GM10266 (cell line): ENCODE results near the gene ATP1B1.

Experiments used
- DNase-seq: peaks from one replicate; pipeline ENCODE4 v3.0.0; 2012; ENCODE audit errors: extremely low spot score
- TF ChIP-seq, protein P1 (sequence below): IDR thresholded peaks from 2 replicates; pipeline ENCODE4 v1.5.1; 2012; ENCODE audit warnings: mild to moderate bottlenecking, low read depth; ENCODE audit not compliant: control insufficient read depth, insufficient read depth; ENCODE audit errors: missing control alignments

ATP1B1 gene

DNA sequence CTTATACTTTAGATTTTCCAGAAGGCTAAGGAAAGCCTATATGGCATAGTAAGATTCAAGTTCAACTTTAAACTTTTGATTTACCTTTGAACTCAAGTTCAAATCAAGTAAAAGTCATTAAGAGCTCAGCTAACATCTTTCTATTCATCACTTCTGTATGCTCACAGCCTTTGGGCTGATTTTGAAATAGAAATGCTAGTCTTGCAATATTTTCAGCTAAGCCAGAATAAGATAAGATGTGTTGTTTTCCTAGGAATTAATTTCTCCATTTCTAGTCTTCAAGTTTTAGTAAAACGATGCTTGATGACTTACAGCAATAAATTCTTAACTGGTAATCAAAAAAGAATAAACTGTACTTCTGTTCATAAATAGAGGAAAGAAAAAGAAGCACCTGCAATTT lies 35.6 kb downstream of the ATP1B1 start:
- DNase-seq, result no peak
- TF ChIP-seq, protein P1, sequence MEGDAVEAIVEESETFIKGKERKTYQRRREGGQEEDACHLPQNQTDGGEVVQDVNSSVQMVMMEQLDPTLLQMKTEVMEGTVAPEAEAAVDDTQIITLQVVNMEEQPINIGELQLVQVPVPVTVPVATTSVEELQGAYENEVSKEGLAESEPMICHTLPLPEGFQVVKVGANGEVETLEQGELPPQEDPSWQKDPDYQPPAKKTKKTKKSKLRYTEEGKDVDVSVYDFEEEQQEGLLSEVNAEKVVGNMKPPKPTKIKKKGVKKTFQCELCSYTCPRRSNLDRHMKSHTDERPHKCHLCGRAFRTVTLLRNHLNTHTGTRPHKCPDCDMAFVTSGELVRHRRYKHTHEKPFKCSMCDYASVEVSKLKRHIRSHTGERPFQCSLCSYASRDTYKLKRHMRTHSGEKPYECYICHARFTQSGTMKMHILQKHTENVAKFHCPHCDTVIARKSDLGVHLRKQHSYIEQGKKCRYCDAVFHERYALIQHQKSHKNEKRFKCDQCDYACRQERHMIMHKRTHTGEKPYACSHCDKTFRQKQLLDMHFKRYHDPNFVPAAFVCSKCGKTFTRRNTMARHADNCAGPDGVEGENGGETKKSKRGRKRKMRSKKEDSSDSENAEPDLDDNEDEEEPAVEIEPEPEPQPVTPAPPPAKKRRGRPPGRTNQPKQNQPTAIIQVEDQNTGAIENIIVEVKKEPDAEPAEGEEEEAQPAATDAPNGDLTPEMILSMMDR, result no peak

DNA sequence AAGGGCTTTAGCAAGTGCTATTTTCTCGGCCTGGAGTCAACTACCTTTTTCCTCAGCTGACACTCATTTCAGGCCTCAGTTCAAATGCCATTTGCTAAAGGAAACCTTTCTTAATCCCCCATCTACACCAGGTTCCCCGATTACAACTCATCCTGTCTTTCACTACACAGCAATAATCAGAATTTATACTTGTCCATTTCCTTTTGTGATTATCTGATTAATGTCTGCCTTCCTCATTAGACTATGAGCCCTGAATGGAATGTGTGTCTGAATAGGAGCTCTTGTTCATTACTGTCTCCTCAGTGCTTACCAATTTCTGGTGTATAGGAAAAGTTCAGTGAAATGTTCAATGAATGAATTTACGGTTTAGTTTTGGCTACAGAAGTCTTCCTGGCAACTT lies 36.9 kb downstream of the ATP1B1 start:
- TF ChIP-seq, protein P1, result no peak
- DNase-seq, result no peak

DNA sequence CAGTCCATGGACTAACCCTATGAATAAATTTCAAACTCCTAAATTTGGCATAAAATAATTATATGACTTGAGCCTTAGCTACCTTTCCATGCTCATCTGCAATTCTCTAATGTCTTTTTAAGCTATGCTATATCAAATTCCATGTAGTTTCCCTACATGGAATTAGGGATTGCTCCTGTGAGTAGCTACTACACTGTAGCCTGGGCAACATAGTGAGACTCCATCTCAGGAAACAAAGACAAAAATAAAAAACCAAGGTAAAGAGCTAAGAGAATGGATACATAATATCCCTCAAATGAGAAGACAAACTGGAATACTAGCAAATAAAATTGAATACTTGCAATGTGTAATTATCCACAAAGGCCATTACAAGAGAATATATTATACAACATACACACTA lies 37.5 kb downstream of the ATP1B1 start:
- DNase-seq, result no peak
- TF ChIP-seq, protein P1, result no peak

DNA sequence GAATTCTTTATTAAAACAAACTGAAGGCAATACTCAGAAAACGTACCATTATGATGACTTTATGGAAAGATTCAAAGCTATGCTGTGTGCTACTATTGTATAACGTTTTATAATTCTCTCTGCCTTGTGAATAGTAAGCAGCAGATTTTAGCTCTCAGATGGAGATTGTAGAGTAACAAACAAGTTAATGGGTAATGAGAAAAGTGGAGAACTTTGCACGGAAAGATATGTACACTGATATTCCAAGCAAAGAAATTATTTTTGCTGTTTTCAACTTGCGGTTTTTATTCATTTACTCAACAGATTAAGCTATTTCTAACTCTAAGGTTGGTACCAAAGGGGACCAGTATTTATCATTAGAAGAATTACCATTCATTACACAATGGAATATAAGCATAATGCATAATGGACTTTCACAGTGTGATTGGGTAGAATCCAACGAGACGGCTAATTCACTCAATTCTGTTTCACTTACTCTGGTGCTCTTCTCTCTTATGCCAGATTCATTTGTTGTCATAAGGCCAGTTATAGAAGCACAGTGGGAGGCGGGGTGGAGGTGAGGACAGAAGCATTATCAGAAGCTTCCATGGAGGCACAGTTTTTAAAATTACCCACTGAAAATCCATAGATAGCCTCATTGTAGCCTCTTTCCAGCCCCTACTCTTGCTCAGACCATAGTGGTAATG lies 38.6 kb downstream of the ATP1B1 start:
- DNase-seq, result no peak
- TF ChIP-seq, protein P1, result no peak

DNA sequence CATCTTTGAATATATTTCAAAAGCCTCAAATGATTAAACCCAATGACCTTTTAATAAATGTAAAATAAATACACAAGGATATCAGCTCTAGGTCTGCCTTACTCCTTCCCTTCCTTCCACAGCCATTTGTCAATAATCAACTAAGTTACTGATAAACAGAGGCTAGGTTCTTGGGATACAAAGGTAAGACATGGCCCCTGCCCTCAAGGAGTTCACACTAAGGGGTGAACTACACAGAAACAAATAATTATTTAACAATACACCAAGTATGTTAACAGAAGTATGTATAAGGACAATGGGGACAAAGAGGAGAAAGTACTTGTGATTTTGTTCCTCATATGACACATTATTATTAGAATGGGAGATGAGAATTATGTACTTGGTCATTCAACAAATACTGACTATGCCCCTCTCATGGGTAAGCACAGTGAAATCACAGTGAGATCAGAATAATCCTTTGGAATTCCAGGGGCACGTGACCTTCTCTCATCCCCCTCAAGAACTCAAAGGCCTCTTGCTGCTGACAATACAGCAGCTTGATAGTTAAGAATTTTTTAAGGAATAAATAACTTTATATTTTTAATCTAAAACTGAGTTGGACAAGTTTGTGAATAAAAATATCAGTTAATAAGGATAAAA lies 40.2 kb downstream of the ATP1B1 start:
- TF ChIP-seq, protein P1, result no peak

DNA sequence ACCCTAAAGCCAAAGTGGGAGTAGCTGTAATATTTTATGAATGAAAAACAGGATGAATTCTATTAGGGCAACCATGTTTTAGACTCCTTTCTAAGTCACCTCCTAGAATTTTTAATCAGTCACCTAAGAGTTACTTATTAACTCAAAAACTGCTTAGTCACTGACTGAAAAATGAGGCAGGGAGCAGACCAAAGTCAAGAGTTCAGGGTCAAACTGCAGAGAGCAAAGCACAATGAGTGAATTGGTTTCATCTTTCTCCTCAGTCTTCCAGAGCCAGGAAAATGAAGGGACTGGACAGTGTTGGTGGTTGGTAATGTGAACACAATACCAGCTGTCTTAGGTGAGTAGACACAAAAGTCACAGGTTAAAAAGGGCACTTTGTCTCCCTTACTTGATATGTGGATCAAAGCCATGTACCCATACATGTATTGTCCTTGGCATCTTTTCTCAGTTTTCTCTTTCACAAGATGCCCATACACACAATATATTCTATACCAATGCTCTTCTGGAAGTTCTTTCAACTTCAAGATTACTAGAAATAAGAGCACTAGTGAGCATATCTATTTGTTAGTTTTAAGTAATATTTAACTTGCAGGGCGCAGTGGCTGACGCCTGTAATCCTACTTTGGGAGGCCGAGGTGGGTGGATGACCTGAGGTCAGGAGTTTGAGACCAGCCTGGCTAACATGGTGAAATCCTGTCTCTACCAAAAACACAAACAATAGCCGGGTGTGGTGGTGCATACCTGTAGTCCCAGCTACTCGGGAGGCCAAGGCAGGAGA lies 42.2 kb downstream of the ATP1B1 start:
- DNase-seq, result no peak
- TF ChIP-seq, protein P1, result no peak

More for the DNA sequence above, 40.2 kb downstream of the ATP1B1 start:
- no peak for DNase-seq

DNA sequence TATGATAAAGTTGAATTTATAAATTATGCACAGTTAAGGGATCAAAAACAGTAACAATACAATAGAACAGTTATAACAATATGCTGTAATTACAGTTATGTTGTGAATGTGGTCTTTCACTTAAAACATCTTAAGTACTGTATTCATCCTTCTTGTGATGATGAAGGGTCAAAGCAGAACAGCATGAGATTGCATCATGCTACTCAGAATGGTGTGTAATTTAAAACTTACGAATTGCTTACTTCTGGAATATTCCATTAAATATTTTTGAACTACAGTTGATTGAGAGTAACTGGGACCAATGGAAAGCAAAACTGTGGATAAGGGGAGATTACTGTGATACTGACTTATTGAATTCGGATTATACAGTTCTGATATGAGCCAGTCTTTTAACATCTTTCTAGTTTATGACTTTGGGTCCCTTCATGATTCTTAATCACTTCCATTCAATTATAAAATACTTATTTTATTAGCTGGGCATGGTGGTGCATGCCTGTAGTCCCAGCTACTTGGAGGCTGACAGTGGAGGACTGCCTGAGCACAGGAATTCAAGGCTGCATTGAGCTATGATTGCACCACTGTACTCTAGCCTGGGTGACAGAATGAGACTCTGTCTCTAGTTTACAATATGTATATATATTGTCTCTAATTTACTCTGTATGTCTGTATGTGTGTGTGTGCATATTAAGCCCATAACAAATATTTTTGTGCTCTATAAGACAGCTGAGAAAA lies 43.2 kb downstream of the ATP1B1 start:
- no peak for DNase-seq
- TF ChIP-seq, protein P1, result no peak
